WTC11 (cell line): ENCODE data around the gene TRIM29. TPM values are rescaled to one million over a fixed set of nuclear protein-coding genes. Genes with fewer than 3 reads are reported as not detected.

Source experiments
- ATAC-seq: fragments of 200-7000 bp; cut with Tn5 transposase; 2 replicates; pipeline ENCODE4 v1.10.0; 2021; ENCODE audit warnings: mild to moderate bottlenecking, moderate library complexity
- CTCF ChIA-PET: fragments of 300-600 bp; sonication (Branson Sonifier 250); formaldehyde crosslinking; loops from one replicate; lab custom pipeline; 2021; ENCODE audit warnings: antibody characterized with exemption; lab: Charles Lee
- POLR2A ChIA-PET: fragments of 350-600 bp; sonication (Branson Sonifier 250); formaldehyde crosslinking; loops from one replicate; lab custom pipeline; 2021; ENCODE audit warnings: antibody characterized with exemption; lab: Charles Lee
- DNase-seq: peaks from one replicate; pipeline ENCODE4 v3.0.0; 2021; ENCODE audit warnings: low spot score
- H3K27ac Mint-ChIP-seq: 2 replicates; pipeline ENCODE4 v1.8.0; 2021; ENCODE audit warnings: mixed read lengths
- H3K27me3 Mint-ChIP-seq: 2 replicates; pipeline ENCODE4 v1.8.0; 2021; ENCODE audit warnings: low read depth, mild to moderate bottlenecking, moderate library complexity, mixed read lengths
- H3K36me3 Mint-ChIP-seq: 2 replicates; pipeline ENCODE4 v1.8.0; 2021; ENCODE audit warnings: mixed read lengths
- H3K4me1 Mint-ChIP-seq: 2 replicates; pipeline ENCODE4 v1.8.0; 2022; ENCODE audit warnings: mixed read lengths
- H3K4me3 Mint-ChIP-seq: 2 replicates; pipeline ENCODE4 v1.8.0; 2021; ENCODE audit warnings: mild to moderate bottlenecking, moderate library complexity, mixed read lengths
- H3K9me3 Mint-ChIP-seq: 2 replicates; pipeline ENCODE4 v1.8.0; 2021; ENCODE audit warnings: mixed read lengths
- ATF1 ChIP-seq: sonication (generic); formaldehyde crosslinking; IDR thresholded peaks from 2 replicates; pipeline ENCODE4 v1.8.1; 2023; ENCODE audit warnings: mild to moderate bottlenecking, moderate library complexity, missing genetic modification reagents
- CBFB ChIP-seq: sonication (generic); formaldehyde crosslinking; IDR thresholded peaks from 2 replicates; pipeline ENCODE4 v1.8.1; 2022; ENCODE audit warnings: mild to moderate bottlenecking, low read depth, missing genetic modification reagents
- EMX1 ChIP-seq: fragments of 250-450 bp; sonication (Bioruptor Pico); IDR thresholded peaks from 2 replicates; pipeline ENCODE4 v1.8.0; 2021; ENCODE audit warnings: mild to moderate bottlenecking
- ESRRA ChIP-seq: sonication (generic); formaldehyde crosslinking; IDR thresholded peaks from 2 replicates; pipeline ENCODE4 v1.8.1; 2022; ENCODE audit warnings: mild to moderate bottlenecking, missing genetic modification reagents, borderline replicate concordance
- ETV6 ChIP-seq: sonication (generic); formaldehyde crosslinking; IDR thresholded peaks from 2 replicates; pipeline ENCODE4 v1.8.1; 2022; ENCODE audit warnings: mild to moderate bottlenecking, missing genetic modification reagents
- FOXK1 ChIP-seq: sonication (generic); formaldehyde crosslinking; IDR thresholded peaks from 2 replicates; pipeline ENCODE4 v1.8.0; 2022; ENCODE audit warnings: mild to moderate bottlenecking, moderate library complexity, missing genetic modification reagents
- FOXP1 ChIP-seq: sonication (generic); formaldehyde crosslinking; IDR thresholded peaks from 2 replicates; pipeline ENCODE4 v1.8.0; 2022; ENCODE audit warnings: missing genetic modification reagents, mild to moderate bottlenecking, moderate library complexity, borderline replicate concordance
- GABPB1 ChIP-seq: sonication (generic); formaldehyde crosslinking; IDR thresholded peaks from 2 replicates; pipeline ENCODE4 v1.8.1; 2023; ENCODE audit warnings: mild to moderate bottlenecking, missing genetic modification reagents
- GRHL2 ChIP-seq: fragments of 250-450 bp; sonication (Bioruptor Pico); IDR thresholded peaks from 2 replicates; pipeline ENCODE4 v1.8.0; 2022; ENCODE audit warnings: mild to moderate bottlenecking, moderate library complexity; ENCODE audit not compliant: insufficient replicate concordance, severe bottlenecking
- JAZF1 ChIP-seq: fragments of 250-450 bp; sonication (Bioruptor Pico); IDR thresholded peaks from 2 replicates; pipeline ENCODE4 v1.9.0; 2021; ENCODE audit warnings: moderate library complexity, mild to moderate bottlenecking, inconsistent platforms
- KAT7 ChIP-seq: sonication (generic); formaldehyde crosslinking; IDR thresholded peaks from 2 replicates; pipeline ENCODE4 v1.8.1; 2023; ENCODE audit warnings: missing genetic modification reagents, mild to moderate bottlenecking, borderline replicate concordance
- NFE2L1 ChIP-seq: sonication (generic); formaldehyde crosslinking; IDR thresholded peaks from 2 replicates; pipeline ENCODE4 v1.8.1; 2023; ENCODE audit warnings: missing genetic modification reagents
- RELA ChIP-seq: sonication (generic); formaldehyde crosslinking; IDR thresholded peaks from 2 replicates; pipeline ENCODE4 v1.8.1; 2022; ENCODE audit warnings: missing genetic modification reagents, mild to moderate bottlenecking, borderline replicate concordance
- SMAD4 ChIP-seq: sonication (generic); formaldehyde crosslinking; IDR thresholded peaks from 2 replicates; pipeline ENCODE4 v1.8.0; 2022; ENCODE audit warnings: mild to moderate bottlenecking, missing genetic modification reagents
- ZNF121 ChIP-seq: sonication (generic); formaldehyde crosslinking; IDR thresholded peaks from 2 replicates; pipeline ENCODE4 v1.8.0; 2023; ENCODE audit warnings: missing genetic modification reagents
- ZNF416 ChIP-seq: fragments of 250-450 bp; sonication (Bioruptor Pico); IDR thresholded peaks from 2 replicates; pipeline ENCODE4 v1.9.0; 2021; ENCODE audit warnings: mild to moderate bottlenecking, inconsistent platforms
- total RNA-seq: library from RNA; stranded (reverse); gene quantifications from 3 replicates; pipeline ENCODE4 v1.2.3, GENCODE V29; 2021
- TF ChIP-seq, protein P1 (sequence below): sonication (generic); formaldehyde crosslinking; IDR thresholded peaks from 2 replicates; pipeline ENCODE4 v1.8.1; 2023; ENCODE audit warnings: mild to moderate bottlenecking, moderate library complexity, missing genetic modification reagents
- TF ChIP-seq, protein P2 (sequence below): fragments of 200-600 bp; IDR thresholded peaks from 2 replicates; pipeline ENCODE4 v1.8.0; 2022; ENCODE audit warnings: antibody characterized with exemption
- TF ChIP-seq, protein P3 (sequence below): fragments of 250-450 bp; sonication (Bioruptor Pico); IDR thresholded peaks from 2 replicates; pipeline ENCODE4 v1.9.0; 2021; ENCODE audit warnings: mild to moderate bottlenecking, borderline replicate concordance

Gene TRIM29
- total RNA-seq, 1 experiment from 2014 or later: 0.11 TPM

DNA sequence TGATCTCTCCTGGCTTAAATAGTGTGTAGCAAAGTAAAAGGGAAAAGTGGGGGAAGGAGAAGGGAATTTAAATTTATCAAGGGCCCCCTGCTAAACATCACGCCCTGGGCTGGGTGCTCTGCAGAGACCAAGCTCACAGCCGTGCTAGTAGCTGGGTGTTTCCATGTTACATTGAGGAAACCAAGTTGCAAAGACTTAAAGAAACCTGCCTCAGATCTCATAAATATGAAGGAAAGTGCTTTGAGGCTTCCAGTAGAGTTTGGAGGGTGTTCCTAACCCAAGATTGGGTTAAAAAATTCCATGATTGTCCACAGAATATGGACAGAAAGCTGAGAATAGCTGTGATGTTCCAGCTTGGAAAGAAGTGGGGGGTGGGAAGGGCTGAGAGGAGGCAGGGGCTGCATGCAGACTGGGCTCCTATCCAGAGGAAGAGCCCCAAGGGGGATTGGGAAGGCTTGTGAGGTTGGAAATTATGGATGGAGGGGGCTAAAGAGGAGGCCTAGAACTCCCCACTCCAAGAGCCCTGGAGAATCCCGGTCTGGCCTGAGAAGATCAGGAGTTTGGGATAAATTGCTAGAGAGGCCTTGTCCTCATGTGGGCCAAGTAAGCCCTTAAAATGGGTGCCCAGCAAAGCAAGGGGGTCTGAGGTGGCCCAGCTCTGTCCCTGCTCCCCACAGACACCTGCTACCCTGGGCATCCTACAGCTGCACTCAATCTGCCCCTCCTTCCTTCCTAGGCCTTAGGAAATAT, 48.0 kb upstream of the TRIM29 start:
- DNase-seq: no peak
- CTCF ChIA-PET: interaction anchor here (0.6 to 1.7 kb wide), 5 partner anchors 9 to 117 kb away, joined by 3 to 6 read pairs (median 4); no protein-coding TSS in a partner anchor
- Mint-ChIP-seq H3K4me3 (no peak overlapping the region), H3K27ac (no peak overlapping the region)
- TF ChIP-seq SMAD4 (CRISPR knock-in tag) (no peak), FOXP1 (CRISPR knock-in tag) (no peak), JAZF1 (CRISPR knock-in tag) (no peak), EMX1 (CRISPR knock-in tag) (no peak), NFE2L1 (CRISPR knock-in tag) (no peak), CBFB (CRISPR knock-in tag) (no peak), ZNF121 (CRISPR knock-in tag) (no peak), ATF1 (no peak), ZNF416 (CRISPR knock-in tag) (no peak), GABPB1 (no peak), FOXK1 (no peak), GRHL2 (CRISPR knock-in tag) (no peak)
- TF ChIP-seq, protein P1, sequence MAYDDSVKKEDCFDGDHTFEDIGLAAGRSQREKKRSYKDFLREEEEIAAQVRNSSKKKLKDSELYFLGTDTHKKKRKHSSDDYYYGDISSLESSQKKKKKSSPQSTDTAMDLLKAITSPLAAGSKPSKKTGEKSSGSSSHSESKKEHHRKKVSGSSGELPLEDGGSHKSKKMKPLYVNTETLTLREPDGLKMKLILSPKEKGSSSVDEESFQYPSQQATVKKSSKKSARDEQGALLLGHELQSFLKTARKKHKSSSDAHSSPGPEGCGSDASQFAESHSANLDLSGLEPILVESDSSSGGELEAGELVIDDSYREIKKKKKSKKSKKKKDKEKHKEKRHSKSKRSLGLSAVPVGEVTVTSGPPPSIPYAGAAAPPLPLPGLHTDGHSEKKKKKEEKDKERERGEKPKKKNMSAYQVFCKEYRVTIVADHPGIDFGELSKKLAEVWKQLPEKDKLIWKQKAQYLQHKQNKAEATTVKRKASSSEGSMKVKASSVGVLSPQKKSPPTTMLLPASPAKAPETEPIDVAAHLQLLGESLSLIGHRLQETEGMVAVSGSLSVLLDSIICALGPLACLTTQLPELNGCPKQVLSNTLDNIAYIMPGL (CRISPR knock-in tag): no peak
- TF ChIP-seq, all 79 proteins: peak for 0
- Mint-ChIP-seq H3K4me1 (peaks cover 23% of the 10 kb centered on the region), H3K9me3 (peaks cover 8% of the 10 kb centered on the region; the same call in 1 of the 2 replicates), H3K36me3 (no peaks in the 10 kb centered on the region), H3K27me3 (peaks cover 61% of the 10 kb centered on the region)
- POLR2A ChIA-PET: no interaction called here
- ATAC-seq: no peak

DNA sequence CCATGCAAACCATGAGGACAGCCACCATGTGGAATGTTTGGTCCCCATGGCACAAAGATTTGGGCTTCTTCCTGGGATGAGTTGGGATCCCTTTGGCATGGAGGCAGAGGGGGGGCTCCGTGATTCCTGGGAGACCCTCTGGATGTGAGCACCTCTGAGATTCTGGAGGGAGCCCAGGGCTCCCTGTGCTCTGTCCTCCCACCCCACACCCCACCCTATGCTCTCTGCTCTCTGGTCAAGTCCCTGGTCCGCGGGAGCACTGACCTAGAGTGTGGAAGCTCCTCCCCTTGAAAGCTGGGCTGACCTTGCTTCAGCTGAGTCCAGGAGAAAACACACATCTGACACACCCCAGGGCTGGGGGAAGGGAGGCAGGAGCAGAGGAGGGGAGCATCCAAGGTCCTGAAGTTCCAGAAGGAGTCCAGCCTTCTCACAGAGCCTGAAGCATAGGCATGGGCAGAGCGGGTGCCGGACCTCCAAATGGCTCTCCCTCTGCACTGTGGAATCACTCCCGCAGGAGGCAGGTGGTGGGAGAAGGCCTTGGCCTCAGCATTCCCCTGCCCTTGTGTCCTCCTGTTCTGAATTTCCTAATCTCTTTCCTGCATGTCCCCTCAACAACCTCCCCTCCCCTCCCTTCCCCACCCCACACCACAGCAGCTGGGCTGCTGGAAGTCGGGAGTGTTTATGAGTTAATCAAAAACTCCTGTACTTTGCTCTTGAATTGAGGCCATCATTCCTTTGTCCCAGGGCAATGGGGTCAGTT, 47.2 kb upstream of the TRIM29 start:
- ATAC-seq (no peak), DNase-seq (no peak)
- Mint-ChIP-seq H3K36me3 (no peaks in the 10 kb centered on the region), H3K4me1 (peaks cover 29% of the 10 kb centered on the region), H3K4me3 (no peak overlapping the region), H3K27ac (no peak overlapping the region), H3K27me3 (peaks cover 61% of the 10 kb centered on the region), H3K9me3 (peaks cover 8% of the 10 kb centered on the region; the same call in 1 of the 2 replicates)
- ChIA-PET POLR2A (no interaction called here), CTCF (interaction anchor here (0.6 to 1.7 kb wide), 6 partner anchors 10 to 118 kb away, joined by 3 to 6 read pairs (median 4); no protein-coding TSS in a partner anchor)
- TF ChIP-seq, protein P2, sequence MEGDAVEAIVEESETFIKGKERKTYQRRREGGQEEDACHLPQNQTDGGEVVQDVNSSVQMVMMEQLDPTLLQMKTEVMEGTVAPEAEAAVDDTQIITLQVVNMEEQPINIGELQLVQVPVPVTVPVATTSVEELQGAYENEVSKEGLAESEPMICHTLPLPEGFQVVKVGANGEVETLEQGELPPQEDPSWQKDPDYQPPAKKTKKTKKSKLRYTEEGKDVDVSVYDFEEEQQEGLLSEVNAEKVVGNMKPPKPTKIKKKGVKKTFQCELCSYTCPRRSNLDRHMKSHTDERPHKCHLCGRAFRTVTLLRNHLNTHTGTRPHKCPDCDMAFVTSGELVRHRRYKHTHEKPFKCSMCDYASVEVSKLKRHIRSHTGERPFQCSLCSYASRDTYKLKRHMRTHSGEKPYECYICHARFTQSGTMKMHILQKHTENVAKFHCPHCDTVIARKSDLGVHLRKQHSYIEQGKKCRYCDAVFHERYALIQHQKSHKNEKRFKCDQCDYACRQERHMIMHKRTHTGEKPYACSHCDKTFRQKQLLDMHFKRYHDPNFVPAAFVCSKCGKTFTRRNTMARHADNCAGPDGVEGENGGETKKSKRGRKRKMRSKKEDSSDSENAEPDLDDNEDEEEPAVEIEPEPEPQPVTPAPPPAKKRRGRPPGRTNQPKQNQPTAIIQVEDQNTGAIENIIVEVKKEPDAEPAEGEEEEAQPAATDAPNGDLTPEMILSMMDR: no peak
- TF ChIP-seq, protein P3, sequence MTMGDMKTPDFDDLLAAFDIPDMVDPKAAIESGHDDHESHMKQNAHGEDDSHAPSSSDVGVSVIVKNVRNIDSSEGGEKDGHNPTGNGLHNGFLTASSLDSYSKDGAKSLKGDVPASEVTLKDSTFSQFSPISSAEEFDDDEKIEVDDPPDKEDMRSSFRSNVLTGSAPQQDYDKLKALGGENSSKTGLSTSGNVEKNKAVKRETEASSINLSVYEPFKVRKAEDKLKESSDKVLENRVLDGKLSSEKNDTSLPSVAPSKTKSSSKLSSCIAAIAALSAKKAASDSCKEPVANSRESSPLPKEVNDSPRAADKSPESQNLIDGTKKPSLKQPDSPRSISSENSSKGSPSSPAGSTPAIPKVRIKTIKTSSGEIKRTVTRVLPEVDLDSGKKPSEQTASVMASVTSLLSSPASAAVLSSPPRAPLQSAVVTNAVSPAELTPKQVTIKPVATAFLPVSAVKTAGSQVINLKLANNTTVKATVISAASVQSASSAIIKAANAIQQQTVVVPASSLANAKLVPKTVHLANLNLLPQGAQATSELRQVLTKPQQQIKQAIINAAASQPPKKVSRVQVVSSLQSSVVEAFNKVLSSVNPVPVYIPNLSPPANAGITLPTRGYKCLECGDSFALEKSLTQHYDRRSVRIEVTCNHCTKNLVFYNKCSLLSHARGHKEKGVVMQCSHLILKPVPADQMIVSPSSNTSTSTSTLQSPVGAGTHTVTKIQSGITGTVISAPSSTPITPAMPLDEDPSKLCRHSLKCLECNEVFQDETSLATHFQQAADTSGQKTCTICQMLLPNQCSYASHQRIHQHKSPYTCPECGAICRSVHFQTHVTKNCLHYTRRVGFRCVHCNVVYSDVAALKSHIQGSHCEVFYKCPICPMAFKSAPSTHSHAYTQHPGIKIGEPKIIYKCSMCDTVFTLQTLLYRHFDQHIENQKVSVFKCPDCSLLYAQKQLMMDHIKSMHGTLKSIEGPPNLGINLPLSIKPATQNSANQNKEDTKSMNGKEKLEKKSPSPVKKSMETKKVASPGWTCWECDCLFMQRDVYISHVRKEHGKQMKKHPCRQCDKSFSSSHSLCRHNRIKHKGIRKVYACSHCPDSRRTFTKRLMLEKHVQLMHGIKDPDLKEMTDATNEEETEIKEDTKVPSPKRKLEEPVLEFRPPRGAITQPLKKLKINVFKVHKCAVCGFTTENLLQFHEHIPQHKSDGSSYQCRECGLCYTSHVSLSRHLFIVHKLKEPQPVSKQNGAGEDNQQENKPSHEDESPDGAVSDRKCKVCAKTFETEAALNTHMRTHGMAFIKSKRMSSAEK (CRISPR knock-in tag): no peak
- TF ChIP-seq ESRRA (CRISPR knock-in tag) (no peak), FOXK1 (no peak), KAT7 (no peak), ETV6 (CRISPR knock-in tag) (no peak), ATF1 (no peak), GRHL2 (CRISPR knock-in tag) (no peak), RELA (CRISPR knock-in tag) (no peak)
